DMS53 treated with DMSO at 0.1 percent for 48 hours (cell line): ENCODE measurements around the gene RNF217.
"Not testable (repeated sequence)": the region's sequence is repeated elsewhere in the genome, so short reads cannot be mapped to it uniquely, and the experiment has no call there.

Experiments
- DNase-seq: peaks from one replicate; lab custom pipeline; 2025; ENCODE audit not compliant: unreplicated experiment; lab: John Stamatoyannopoulos, UW

Gene RNF217

GRCh38 chr6:125123051-125123450 is 160.8 kb downstream of the RNF217 start:
- DNase-seq, result no peak

GRCh38 chr6:125123468-125124048 is 161.3 kb downstream of the RNF217 start:
- DNase-seq, result no peak

- no peak for DNase-seq
Observed at GRCh38 chr6:125124049-125124669, 161.9 kb downstream of the RNF217 start.

- not testable (repeated sequence) for DNase-seq
Observed at GRCh38 chr6:125125856-125126255, 163.6 kb downstream of the RNF217 start.

GRCh38 chr6:125129354-125129753 is 167.1 kb downstream of the RNF217 start:
- DNase-seq, result no peak

GRCh38 chr6:125132058-125132457 is 169.8 kb downstream of the RNF217 start:
- DNase-seq, result no peak

- DNase-seq, result no peak
Observed at GRCh38 chr6:125136378-125136777, 174.1 kb downstream of the RNF217 start.

- DNase-seq, result no peak
Observed at GRCh38 chr6:125138083-125138482, 175.8 kb downstream of the RNF217 start.

GRCh38 chr6:125140808-125141207 is 178.6 kb downstream of the RNF217 start:
- DNase-seq, result no peak
